A673 (cell line): ENCODE data around the gene ELOVL6.

Source experiments
- CTCF ChIP-seq: fragments of 300-800, 200-600 bp; sonication (generic); conservative IDR thresholded peaks from 2 replicates; pipeline ENCODE4 v1.5.1; 2017; ENCODE audit warnings: low read depth, mild to moderate bottlenecking, antibody characterized with exemption, low read length, moderate library complexity, mixed read lengths
- EZH2 ChIP-seq: fragments of 200-600 bp; sonication (generic); IDR thresholded peaks from 2 replicates; pipeline ENCODE4 v1.6.1; 2017; ENCODE audit warnings: borderline replicate concordance, low read depth, mild to moderate bottlenecking, mixed read lengths, antibody characterized with exemption, low read length; ENCODE audit not compliant: poor library complexity, severe bottlenecking

DNA sequence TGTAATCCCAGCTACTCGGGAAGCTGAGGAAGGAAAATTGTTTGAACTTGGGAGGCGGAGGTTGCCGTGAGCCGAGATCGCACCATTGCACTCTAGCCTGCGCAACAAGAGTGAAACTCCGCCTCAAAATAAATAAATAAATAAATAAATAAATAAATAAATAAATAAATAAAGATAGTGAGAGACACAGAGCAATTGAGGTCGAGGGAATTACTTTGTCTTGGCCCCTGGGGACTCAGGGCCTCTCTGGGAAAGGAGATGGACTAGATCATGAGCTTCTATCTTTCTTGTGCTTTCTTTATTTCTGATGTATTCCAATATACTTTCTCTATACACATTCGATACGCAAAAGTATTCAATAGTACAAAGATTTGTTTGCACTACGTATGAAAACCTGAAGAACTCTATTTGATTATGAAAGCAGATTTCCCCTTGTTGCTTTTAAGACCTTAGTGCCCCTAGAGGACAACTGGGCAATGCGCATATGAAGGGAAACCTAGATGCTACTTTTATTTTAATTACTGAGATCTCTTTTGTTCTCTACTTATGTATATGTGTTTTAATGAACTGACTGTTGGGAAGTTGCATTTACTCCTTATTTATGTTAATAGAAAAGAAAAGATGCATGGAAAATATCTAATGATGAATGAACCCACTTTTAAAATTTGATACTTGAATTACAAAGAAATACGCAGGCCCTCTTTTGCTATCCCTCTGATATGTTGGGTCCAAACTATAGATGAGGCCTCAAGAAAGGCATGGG is 12.8 kb upstream of the ELOVL6 start:
- TF ChIP-seq CTCF (peak; percentile 75), EZH2 (no peak)
